ENCODE results near the gene IKBKE. TPM values are rescaled to one million over a fixed set of nuclear protein-coding genes. Genes with fewer than 3 reads are reported as not detected.

IKBKE gene
- total and polyA plus RNA-seq, 2 donors (not counting 3 experiments of a cell fraction or from before 2014, with no cell fraction given): 17.9 to 20.7 TPM

DNA sequence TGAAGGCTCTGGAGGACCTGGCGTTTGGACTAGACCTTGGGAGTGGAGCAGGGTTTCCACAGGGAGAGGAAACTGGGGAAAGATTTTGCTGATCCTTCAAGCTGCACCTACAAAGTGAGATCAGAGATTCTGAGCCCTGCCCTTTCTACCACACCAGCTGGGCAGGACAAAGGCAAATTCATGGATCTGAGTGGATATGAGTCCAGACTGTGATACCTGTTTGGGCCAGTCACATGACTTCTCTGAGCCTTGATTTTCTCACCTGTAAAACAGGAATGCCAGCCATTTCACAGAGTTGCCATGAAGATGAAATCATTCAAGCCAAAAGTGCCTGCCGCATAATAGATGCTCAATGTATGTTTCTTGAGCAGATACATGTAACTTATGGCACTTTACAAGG, 32.1 kb downstream of the IKBKE start:
- BruUV-seq (replicated peaks): no TSS peak
- no peaks in the 10 kb centered on the region for H3K9me3 ChIP-seq (replicated peaks; ENCODE audit: control insufficient read depth, insufficient read depth, low read length)
- intact Hi-C loops (cut with micrococcal nuclease): no loop called here
- no peaks in the 10 kb centered on the region for H3K9me1 ChIP-seq (replicated peaks; ENCODE audit: control insufficient read depth, extremely low read depth, insufficient read depth, low read length)
- no peak overlapping the region for H2AFZ ChIP-seq (ENCODE audit: low read depth, low read length)
- TF ChIP-seq MYC (IDR thresholded peaks at IDR 0.05; ENCODE audit: low read depth, low read length) (no peak), EZH2 (IDR thresholded peaks at IDR 0.05; ENCODE audit: borderline replicate concordance, low read depth, low read length, severe bottlenecking) (no peak), FOS (IDR thresholded peaks at IDR 0.05; ENCODE audit: borderline replicate concordance, insufficient read depth, low read length) (no peak), POLR2AphosphoS5 (IDR thresholded peaks at IDR 0.05; ENCODE audit: insufficient read depth, low read depth, low read length) (no peak), JUN (IDR thresholded peaks at IDR 0.05; ENCODE audit: borderline replicate concordance, insufficient read depth, insufficient read length, low read depth) (no peak), GATA2 (IDR thresholded peaks at IDR 0.05; ENCODE audit: insufficient read depth, insufficient read length, low read depth, low read length) (no peak), POLR2A (IDR thresholded peaks at IDR 0.05; ENCODE audit: low read depth, low read length) (no peak)
- TF ChIP-seq, protein P1, sequence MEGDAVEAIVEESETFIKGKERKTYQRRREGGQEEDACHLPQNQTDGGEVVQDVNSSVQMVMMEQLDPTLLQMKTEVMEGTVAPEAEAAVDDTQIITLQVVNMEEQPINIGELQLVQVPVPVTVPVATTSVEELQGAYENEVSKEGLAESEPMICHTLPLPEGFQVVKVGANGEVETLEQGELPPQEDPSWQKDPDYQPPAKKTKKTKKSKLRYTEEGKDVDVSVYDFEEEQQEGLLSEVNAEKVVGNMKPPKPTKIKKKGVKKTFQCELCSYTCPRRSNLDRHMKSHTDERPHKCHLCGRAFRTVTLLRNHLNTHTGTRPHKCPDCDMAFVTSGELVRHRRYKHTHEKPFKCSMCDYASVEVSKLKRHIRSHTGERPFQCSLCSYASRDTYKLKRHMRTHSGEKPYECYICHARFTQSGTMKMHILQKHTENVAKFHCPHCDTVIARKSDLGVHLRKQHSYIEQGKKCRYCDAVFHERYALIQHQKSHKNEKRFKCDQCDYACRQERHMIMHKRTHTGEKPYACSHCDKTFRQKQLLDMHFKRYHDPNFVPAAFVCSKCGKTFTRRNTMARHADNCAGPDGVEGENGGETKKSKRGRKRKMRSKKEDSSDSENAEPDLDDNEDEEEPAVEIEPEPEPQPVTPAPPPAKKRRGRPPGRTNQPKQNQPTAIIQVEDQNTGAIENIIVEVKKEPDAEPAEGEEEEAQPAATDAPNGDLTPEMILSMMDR (IDR thresholded peaks at IDR 0.05; ENCODE audit: extremely low read depth in 1 of 2, insufficient read depth in 1 of 2, low read depth in 1 of 2, low read length in 2 of 2): no peak
- TF ChIP-seq, protein P2, sequence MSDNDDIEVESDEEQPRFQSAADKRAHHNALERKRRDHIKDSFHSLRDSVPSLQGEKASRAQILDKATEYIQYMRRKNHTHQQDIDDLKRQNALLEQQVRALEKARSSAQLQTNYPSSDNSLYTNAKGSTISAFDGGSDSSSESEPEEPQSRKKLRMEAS (IDR thresholded peaks at IDR 0.05; ENCODE audit: insufficient read depth, insufficient read length): no peak
- H3K4me2 ChIP-seq (ENCODE audit: insufficient read depth, low read length): no peak overlapping the region
- dilution Hi-C loops (cut with MboI; ENCODE audit: extremely low pct_ligation_motif_present, low sequenced_read_pairs): no loop called here
- POLR2A ChIA-PET: no interaction called here
- CTCF ChIA-PET: interaction anchor here (1.6 to 2.1 kb wide), 3 partner anchors 12 to 81 kb away, joined by 3 to 18 read pairs (median 13); no protein-coding TSS in a partner anchor
- H3K79me2 ChIP-seq (ENCODE audit: control insufficient read depth, insufficient read depth, low read length): no peaks in the 10 kb centered on the region
- no peaks in the 10 kb centered on the region for H3K4me1 ChIP-seq (ENCODE audit: control insufficient read depth, extremely low read depth, insufficient read depth, low read length)
- no peak for DNase-seq (ENCODE audit: low read depth, low spot score)
- no peak overlapping the region for H3K27ac ChIP-seq (ENCODE audit: insufficient read depth, low read depth, low read length)
- no peak overlapping the region for H3K4me3 ChIP-seq (replicated peaks in 1 of 3; ENCODE audit: insufficient read depth in 1 of 3, low read depth in 1 of 3, low read length in 3 of 3)
- H3K9ac ChIP-seq (replicated peaks; ENCODE audit: extremely low read depth, insufficient read depth, low read length): no peak overlapping the region
- H4K20me1 ChIP-seq (replicated peaks; ENCODE audit: control insufficient read depth, extremely low read depth, insufficient read depth, low read length): no peaks in the 10 kb centered on the region
- H3K27me3 ChIP-seq (ENCODE audit: control insufficient read depth in 2 of 2, insufficient read depth in 2 of 2, low read length in 2 of 2): peaks cover 38 to 45% of the 10 kb centered on the region in 2 experiments
- FAIRE-seq: no peak
- H3K36me3 ChIP-seq (ENCODE audit: control insufficient read depth in 2 of 2, extremely low read depth in 1 of 2, insufficient read depth in 2 of 2, low read length in 2 of 2): no peaks in the 10 kb centered on the region

All from endothelial cell of umbilical vein (primary cell).